Raji (cell line): ENCODE data around the gene SSH2.

Experiments
- POLR2A ChIP-seq: IDR thresholded peaks from 2 replicates; pipeline ENCODE4 v1.6.1; 2011; ENCODE audit warnings: low read depth, low read length, control low read depth; ENCODE audit not compliant: insufficient read depth

The SSH2 gene

DNA sequence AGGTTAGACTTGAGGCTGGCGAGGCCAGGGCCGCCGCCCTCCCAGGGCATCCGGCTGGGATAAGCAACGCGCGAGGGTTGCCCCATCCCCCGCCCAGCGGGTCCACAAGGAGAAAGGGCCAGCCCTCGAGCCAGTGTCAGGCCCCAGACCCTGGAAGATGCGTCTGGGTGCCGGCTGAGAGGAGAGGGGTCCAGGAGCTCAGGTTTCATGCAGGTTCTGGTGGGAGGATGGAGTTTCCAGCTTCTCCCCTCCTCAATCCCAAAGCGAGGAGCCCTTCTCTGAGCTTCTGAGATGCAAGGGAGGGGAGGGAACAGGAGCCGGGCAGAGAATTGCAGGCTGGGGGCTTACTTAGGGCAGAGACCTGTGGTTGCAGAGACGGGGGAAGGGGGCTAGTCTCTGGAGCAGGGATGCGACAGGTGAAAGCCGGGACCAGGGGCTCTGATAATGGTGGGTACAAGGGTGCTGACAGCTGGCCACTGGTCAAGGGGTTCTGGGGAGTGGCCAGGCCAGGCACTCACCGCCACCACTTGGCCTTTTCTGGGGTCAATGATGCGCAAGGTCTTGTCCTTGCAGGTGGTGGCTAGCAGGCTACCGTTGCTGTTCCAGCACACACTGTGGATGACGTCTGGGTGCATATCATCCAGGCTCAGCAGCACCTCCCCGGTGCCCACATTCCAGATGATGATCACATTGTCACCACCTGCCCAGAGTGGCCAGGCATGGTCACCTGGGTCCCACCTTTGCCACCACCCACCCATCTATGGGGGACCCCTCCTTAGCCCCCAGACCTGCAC, 311.6 kb downstream of the SSH2 start:
- no peak for TF ChIP-seq POLR2A

DNA sequence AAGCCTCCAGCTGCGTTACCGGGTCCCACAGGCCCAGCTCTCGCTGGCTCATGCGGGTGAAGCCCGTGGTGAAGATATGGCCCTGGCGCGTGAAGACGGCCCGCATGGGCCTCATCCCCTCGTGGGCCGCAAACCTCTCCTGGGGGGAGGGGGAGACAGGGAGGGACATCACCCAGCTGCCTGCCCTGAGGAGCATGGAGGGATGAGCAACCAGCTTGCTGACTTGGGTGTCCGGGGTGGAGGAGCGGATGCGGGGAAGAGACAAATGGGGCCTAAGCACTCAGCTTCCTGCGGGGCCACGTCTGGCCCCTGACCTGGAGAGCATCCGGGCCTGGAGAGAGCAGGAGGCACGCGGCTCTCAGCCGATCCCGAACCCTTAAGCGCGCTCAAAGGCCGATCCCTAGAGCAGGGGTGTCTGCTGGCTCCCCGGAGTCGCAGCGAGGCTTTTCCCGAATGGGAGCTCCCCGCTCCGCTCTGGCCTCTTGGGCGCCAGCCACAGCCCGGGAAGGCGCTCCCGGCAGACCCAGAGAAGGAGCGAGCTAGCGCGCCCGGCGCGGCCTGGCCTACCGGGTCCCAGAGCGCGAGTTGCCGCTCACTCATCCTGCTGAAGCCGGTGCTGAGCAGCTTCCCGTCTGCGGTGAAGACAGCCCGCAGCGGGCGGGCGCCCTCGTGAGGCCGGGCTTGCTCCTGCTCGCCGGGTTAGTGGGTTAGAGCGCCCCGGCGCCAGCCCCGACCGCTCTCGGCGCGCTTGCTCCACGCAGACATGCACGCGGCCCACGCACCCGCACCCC, 312.4 kb downstream of the SSH2 start:
- peak; percentile 58; the same call in 1 of the 2 replicates for TF ChIP-seq POLR2A

DNA sequence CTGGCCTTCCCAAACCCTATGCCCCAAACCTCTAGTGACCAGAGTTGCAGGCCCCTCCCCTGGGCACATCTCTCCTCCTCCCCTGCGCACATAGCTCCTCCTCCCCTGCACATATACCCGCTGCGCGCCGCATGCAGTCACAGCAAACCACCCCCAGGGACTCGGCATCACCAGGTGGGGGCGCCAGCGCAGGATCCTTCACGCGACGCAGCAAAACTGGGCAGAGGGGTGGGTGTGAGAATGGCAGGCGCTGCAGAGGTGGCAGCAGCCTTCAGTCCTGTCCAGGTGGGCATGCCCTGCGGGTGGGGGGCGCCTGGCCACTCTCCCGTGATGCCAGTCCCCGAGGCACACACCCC, 312.9 kb downstream of the SSH2 start:
- TF ChIP-seq POLR2A, result peak; percentile 81

DNA sequence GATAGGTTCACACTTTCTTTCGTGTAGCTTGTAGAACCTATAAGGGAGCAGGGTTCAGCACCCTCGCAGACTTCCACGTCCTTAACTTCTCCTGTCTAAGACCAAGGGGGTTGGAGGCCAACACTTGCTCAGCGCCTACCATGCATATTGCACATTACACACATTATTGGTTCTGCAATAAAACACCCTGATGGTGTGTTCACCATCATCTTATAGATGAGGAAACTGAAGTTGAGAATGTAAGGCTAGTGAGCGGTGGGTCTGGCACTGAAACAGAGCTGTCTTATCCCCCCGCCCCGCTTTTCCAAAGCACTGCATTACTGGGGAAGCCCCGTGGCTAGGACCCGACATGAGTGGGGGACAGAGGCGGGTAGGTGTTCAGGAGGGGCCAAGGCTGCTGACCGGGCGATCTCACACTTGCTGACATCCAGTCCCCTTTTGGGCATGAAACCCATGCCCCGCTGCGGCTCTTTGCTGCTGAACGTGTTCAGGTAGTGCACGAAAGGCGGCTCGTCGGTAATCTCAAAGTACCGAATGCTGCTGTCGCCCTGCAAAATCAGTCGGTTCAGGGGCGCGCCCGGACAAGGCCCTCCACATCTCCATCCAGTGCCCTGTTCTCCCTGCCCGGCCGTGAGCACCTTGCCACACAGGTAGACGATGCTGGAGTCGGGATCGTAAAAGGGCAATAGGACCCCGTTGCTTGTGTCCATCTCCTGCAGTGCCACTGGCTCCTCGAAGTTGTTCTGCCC, 313.6 kb downstream of the SSH2 start:
- no peak for TF ChIP-seq POLR2A

DNA sequence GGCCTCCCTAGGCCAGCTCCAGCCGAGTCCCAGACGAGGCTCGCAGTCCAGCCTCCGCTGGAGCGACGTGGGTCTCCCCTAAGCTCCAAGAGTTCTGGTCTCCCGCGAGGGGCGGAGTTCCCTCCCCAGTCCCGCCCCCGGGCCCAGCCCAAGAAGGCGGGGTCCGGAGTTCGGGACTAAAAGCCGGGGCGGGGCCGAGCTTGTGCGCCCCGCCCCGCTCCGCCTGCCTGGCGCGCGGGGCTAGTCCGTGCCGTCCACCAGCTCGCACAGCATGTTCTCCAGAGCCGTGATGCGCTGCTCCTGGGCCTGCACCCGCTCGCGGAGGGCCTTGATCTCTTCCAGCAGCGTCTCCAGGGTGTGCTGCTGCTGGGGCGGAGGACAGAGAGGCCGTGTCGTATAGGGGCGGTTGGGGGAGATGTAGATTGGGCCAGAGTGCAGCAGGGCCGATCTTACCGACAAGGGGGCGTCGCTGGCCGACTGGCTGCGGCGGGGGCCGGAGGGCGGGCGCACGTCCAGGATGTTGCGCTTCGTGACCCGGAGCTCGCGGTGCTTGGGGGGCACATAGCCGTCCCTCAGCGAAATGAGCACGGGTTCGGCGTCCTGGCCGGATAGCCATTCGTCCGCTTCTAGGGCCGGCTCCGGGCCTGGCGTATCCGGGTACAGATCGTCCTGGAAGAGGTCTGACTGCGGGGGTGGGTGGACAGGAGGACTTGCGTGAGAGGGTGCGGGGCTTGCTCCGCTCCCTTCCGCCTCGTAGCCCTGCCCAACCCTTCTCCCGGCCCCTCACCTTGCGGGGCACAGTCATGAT, 314.3 kb downstream of the SSH2 start:
- peak; percentile 54 for TF ChIP-seq POLR2A

DNA sequence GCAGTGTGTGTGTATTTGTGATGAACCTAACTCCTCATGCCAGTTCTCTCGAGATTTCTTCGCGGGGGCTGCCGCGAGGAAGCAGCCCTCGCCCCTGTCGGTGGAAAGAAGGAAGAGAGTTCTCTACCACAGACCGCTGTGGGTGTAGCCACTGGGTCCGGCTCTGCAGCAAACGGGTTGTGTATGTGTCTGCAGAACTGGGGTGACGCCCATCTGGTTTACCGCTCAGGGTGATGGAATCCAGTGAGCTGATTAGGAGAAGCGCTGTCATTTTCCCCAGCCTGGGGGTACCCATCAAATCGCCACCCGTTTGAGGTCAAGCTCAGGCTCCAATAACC, 315.0 kb downstream of the SSH2 start:
- TF ChIP-seq POLR2A, result no peak

DNA sequence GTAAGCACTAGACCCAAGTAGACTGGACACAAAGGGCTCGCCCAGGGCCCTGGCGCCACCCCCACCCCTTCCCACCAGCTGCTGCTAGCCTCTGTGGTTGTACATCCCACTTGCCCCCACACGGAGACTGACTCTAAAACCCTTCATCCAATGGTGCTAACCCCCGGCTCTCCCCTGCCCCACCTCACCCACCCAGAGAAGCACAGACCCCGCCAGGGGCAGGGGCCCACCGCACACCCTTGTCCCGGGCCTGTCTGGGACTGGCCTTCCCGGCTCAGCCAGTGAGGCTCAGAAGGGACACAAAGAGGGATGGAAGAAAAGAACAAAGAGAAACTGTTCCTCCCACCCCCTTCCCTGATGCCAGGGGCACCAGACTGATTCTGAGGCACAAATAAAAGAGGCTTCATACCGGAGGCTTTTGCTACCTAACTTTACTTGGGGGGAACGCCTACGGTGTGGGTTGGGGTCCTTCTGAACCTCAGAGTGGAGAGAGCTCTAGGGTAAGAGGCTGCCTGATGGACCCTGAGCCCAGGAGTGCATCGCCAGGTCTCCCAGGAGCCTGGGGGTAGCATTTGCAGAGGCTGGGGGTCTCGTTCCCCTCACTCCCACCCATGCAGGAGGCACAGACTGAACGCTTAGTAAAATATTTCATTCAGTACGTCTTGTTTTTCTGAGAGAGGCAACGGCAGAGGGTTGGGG, 315.5 kb downstream of the SSH2 start:
- no peak for TF ChIP-seq POLR2A

DNA sequence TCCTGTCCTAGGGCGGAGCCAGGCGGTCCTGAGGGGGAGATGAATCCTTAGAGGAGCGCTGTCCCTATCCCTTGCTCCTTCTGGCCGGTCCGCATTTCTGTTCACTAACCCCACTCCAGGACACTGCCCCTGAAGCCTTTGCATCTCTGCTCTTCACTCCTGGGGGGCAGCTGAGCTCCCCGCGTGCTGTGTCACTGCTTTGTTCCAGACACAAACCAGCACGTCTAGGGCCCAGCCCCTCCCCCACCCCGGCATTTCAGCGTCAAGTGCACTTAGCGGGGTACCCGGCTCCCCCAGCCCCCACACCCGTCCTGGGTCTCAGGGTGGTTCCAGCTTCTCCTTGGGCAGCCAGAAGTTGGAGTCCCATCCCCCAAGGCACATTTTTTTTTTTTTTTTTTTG, 316.2 kb downstream of the SSH2 start:
- TF ChIP-seq POLR2A, result no peak

DNA sequence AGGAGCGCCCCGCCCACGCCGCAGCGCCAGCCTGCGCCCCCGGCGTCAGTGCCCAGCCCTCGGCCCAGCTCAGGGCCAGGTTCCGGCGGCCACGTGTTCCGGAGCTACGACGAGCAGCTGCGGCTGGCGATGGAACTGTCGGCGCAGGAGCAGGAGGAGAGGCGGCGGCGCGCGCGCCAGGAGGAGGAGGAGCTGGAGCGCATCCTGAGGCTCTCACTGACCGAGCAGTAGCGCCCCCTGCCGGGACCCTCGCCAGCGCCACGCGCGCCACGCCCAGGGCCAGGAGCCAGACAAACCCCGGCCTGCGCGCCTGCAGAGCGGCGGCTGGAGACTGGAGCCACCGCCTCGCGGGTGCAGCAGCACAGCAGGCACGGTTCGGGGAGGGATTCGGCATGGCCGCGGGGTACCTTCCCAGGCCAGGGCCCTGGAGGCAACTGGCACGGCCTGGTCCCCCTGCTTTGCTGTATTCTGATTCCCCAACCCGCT, 316.6 kb downstream of the SSH2 start:
- no peak for TF ChIP-seq POLR2A

DNA sequence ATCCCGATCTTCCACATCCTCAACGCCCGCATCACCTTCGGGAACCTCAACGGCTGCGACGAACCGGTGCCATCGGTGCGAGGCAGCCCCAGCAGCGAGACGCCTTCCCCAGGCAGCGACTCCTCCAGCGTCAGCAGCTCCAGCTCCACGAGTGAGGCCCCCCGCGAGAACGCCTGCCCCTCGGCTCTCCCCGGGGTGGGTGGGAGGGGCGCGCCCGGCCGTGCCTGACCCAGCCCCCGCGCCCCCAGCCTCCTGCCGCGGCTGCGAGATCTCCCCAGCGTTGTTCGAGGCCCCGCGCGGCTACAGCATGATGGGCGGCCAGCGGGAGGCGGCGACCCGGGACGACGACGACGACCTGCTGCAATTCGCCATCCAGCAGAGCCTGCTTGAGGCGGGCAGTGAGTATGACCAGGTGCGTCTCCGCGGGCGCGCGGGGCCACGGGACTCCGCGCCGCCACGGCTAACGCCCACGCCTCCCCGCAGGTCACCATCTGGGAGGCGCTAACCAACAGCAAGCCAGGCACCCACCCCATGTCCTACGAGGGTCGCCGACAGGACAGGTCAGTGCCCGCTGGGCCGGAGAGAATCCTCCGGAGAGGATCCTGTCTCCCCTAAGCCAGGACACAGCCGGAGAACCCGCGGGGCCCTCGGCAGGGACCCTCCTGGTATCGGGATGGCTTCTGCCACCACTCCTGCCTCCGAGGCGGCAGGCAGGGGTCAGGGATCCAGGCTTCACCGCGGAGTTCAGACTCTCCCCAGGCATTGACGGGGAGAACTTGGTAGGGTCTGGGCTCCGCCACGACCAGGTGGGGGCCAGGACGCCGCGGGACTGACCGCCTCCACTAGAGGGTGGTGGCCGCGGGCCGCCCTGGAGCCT, 317.4 kb downstream of the SSH2 start:
- no peak for TF ChIP-seq POLR2A

DNA sequence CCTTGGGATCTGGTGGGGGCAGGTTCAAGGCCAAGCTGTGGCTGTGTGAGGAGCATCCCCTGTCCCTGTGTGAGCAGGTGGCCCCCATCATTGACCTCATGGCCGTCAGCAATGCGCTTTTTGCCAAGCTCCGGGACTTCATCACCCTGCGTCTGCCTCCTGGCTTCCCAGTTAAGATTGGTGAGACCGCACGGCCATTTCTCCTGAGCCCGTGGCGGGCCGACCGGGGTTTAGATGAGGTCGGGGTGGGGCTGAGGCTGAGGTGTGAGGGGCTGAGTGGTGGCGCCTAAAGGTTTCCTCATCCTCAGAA, 318.0 kb downstream of the SSH2 start:
- TF ChIP-seq POLR2A, result no peak

DNA sequence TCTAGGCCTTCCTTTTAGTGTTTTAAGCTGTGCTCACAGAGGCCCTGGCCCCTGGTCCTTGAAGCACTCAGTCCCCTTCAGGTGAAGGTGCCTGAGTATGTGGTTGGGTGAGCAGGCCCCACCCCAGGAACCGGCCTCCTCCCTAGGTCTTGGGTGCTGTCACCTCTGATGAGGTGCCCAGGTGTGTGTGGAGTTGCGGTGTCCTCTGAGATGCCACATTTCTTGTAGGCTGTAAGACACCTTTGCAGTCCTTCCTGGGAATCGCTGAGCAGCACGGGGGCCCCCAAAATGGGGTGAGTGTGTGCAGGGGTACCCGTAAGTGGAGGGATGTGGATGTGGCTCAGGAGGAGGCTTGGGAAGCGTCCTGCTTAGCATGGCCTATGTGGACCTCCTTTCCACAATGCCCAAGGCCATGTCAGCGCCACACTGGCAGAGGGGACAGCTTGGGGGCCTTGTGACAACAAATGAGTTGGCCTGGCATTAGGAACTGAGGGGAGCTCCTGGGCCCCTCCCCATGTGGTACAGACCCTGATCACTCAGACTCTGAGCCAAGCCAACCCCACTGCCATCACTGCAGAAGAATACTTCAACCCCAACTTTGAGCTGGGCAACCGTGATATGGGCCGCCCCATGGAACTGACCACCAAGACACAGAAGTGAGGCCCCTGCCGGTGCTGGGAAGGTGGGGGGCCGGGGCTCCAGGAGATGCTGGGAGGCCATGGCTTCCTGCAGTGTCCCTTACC, 318.5 kb downstream of the SSH2 start:
- TF ChIP-seq POLR2A, result no peak

DNA sequence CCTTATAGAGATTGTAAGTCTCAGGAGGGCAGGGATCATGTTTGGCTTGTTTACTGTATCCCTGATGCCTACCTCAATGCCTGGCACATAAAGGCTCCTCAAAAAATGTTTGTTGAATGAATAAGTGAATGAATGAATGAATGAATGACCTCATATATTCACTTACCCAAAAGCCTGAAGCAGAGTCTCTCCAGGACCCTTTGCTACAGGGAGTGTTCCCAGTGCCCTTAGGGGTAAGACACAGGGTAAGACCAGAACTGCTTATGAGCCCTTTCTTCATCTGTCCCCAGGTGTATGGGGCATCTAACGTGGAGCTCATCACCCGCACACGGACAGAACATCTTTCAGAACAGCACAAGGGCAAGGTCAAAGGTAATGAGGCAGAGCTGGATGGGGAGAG, 319.6 kb downstream of the SSH2 start:
- TF ChIP-seq POLR2A, result no peak
